22Rv1 (cell line): Measurements from ENCODE around the gene CATSPER1.

Experiments
- CTCF ChIP-seq: fragments of 450-650 bp; IDR thresholded peaks from 2 replicates; pipeline ENCODE4 v1.5.1; 2017; ENCODE audit warnings: mild to moderate bottlenecking
- ZFX ChIP-seq: fragments of 450-650 bp; IDR thresholded peaks from 2 replicates; pipeline ENCODE4 v1.6.1; 2017; ENCODE audit warnings: antibody characterized with exemption, borderline replicate concordance

GRCh38 chr11:66067640-66068039 is 41.4 kb upstream of the CATSPER1 start:
- TF ChIP-seq CTCF = no peak
- no peak for TF ChIP-seq ZFX
